Measurements from ENCODE around the gene GFRA4.

GRCh38 chr20:3701061-3701998, 38.1 kb upstream of the GFRA4 start:
- no peak for TF ChIP-seq CTCF (IDR thresholded peaks at IDR 0.05; ENCODE audit: poor library complexity)
- no peak for TF ChIP-seq EZH2 (IDR thresholded peaks at IDR 0.05; ENCODE audit: borderline replicate concordance)
